Astrocyte (in vitro differentiated cells and primary cell): ENCODE results near the gene C16orf96.

Experiments
- EZH2 ChIP-seq: IDR thresholded peaks from 2 replicates; pipeline ENCODE4 v1.6.1; 2012; ENCODE audit warnings: mild to moderate bottlenecking, low read length, inconsistent platforms; ENCODE audit not compliant: insufficient read depth
- TF ChIP-seq, protein P1 (sequence below): IDR thresholded peaks from 2 replicates; pipeline ENCODE4 v1.5.1; 2011; ENCODE audit warnings: low read depth, mild to moderate bottlenecking, inconsistent platforms, low read length, moderate library complexity; ENCODE audit not compliant: insufficient read depth

DNA sequence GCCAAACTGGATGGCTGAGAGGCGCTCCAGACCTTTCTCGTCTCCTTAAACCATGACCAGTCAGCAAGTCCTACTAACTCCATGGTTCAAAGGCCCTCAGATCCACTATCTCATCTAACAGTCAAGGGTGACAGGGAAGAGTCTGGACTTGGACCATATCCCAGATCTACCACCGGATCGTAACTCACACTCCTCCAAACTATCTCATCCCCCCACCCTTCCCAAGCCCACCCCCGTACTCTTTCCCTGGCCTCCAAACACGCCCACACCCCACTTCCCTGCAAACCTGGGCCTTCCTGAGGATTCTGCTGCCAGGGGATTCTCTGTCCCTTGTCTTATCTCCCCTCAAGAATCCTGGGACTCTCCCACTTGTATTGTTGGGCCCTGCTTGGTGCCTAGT is 22.6 kb upstream of the C16orf96 start:
- TF ChIP-seq, protein P1, sequence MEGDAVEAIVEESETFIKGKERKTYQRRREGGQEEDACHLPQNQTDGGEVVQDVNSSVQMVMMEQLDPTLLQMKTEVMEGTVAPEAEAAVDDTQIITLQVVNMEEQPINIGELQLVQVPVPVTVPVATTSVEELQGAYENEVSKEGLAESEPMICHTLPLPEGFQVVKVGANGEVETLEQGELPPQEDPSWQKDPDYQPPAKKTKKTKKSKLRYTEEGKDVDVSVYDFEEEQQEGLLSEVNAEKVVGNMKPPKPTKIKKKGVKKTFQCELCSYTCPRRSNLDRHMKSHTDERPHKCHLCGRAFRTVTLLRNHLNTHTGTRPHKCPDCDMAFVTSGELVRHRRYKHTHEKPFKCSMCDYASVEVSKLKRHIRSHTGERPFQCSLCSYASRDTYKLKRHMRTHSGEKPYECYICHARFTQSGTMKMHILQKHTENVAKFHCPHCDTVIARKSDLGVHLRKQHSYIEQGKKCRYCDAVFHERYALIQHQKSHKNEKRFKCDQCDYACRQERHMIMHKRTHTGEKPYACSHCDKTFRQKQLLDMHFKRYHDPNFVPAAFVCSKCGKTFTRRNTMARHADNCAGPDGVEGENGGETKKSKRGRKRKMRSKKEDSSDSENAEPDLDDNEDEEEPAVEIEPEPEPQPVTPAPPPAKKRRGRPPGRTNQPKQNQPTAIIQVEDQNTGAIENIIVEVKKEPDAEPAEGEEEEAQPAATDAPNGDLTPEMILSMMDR: no peak
- no peak for TF ChIP-seq EZH2
